Superior temporal gyrus (tissue), 1 donor: ENCODE results near the gene MRPL14.

ENCODE experiments used
- DNase-seq: peaks from one replicate; pipeline ENCODE4 v3.0.0-alpha.2; 2016; ENCODE audit errors: extremely low spot score

MRPL14 gene

GRCh38 chr6:44080561-44081521 is 46.4 kb downstream of the MRPL14 start:
- DNase-seq: no peak

DNA sequence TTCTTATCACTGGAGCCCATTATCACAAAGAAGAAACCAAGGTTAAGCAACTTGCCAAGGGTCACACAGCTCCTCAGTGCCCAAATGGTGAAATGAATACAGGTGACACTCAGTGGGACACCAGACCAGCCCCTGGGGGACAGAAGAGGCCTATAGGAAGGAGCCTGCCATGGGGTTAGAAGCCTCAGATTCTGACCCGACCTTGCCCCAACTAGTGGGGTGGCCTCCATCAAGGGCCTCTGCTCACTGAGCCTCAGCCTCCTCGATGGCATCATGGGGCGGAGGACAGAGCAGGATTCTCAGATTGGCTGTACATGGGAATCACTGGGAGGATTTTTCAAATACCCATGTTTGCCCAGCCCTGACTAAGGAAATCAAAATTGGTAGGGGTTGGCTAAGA is 47.6 kb downstream of the MRPL14 start:
- DNase-seq: no peak

DNA sequence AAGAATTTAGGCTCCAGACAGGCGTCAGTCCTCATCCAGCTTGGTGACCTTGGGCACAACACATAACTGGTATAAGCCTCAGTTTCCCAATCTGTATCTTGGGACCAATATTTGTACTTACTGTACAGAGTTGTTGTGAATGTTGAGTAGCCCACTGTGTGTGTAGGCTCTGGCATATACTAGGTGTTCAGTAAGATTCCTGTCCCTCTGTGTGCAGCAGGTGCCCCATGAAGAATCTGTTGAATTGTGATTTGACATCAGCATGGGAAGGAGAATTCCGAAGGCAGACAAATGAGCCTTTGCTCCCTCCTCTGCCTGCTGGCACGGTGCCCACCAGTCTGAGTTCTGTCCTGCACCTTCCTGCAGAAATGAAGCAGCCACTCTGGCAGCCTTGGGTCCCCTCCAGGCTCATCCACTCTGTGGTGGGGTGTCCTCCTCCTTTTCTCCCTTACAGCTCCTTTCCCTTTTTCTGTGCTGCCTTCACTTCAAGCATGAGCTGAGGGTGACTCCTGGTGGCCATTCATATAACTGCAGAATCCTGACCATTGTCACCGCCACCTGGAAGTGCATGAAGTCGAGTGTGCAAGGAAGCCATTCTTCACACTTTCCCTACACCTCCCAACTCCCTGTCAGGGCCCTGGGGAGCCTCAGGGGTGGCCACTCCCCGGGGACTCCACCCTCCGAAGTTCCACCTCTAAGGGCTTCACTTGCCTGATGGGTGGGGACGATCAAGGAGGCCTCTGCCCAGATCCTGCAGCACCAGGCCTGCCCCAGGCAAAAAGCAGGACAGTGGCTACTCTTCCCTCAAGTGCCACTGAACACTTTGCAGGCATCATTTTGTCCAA is 48.2 kb downstream of the MRPL14 start:
- peak; percentile 90 for DNase-seq

GRCh38 chr6:44078219-44078826 is 48.9 kb downstream of the MRPL14 start:
- no peak for DNase-seq

DNA sequence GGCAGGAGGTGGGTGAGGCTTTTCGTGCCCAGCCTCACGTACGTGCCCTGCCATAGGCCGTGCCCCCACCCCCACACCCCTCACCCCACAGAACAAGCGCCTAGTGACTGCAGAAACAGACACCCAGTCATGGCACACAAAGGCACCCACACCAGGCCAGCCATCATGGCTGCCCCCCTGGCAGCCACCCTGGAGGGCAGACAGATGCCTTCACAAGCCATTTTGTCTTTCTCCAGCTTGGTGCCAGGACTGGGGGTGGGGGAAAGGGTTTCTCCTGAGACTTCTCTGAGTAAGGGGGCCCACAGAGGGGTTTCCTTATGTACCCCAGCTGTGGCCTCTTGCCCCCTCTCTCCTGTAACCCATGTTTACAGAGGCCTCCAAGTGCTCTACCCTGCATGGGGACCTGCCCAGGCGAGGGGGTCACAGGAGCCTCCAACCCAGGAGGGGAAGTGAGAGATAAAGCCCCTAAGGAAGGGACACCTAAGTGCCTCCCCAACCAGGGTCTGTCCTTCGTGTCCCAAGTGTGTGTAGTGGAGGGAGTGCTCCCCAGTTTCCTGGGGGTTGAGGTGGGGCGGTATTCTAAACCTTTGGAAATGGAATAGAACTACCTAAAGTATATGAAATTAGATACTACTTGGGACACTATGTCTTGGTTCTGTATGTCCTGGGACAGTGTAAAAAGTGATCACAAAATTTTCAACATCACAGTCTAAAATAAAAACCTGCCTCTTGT is 49.9 kb downstream of the MRPL14 start:
- DNase-seq: no peak

GRCh38 chr6:44076356-44077213 is 50.7 kb downstream of the MRPL14 start:
- no peak for DNase-seq

DNA sequence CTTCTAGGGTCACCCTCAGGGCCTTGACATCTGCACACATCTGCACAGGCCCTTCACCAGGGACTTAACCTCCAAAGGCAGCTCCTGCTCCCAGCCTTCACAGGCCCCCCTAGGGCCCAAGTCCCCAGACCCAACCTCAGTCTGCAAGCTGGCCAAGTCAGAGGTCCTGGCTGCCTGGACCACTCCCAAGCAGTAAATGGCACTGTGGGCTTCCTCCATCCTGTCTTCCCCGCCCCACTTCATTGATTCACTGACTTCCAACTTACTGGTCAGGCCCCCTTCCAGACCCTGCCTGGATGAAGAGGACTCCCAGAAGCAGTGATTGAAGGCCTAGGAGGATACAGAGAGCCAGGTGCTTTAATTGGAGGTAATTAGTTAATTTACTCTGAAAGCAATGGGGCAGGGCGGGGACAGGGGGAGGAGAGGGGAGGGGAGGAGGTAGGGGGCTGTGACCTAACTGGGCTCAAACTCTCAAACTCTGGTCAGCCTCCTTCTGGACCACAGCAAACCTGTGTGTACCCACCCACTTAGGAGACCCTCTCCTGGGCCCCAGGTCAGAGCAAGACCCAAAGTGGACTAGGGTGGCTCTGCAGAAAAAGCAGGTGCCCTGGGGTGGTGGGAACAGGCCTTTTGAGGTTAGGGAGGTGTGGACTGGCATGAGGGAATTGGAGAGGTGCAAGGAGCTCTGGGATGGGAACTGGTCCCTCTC is 51.5 kb downstream of the MRPL14 start:
- no peak for DNase-seq

GRCh38 chr6:44074813-44075646 is 52.2 kb downstream of the MRPL14 start:
- no peak for DNase-seq

- DNase-seq: peak; percentile 90
These were observed 52.8 kb downstream of the MRPL14 start for GRCh38 chr6:44074439-44074812.

GRCh38 chr6:44073612-44074438 is 53.4 kb downstream of the MRPL14 start:
- DNase-seq: no peak

GRCh38 chr6:44072959-44073611 is 54.2 kb downstream of the MRPL14 start:
- DNase-seq: peak; percentile 73

GRCh38 chr6:44072452-44072958 is 54.7 kb downstream of the MRPL14 start:
- DNase-seq: no peak

DNA sequence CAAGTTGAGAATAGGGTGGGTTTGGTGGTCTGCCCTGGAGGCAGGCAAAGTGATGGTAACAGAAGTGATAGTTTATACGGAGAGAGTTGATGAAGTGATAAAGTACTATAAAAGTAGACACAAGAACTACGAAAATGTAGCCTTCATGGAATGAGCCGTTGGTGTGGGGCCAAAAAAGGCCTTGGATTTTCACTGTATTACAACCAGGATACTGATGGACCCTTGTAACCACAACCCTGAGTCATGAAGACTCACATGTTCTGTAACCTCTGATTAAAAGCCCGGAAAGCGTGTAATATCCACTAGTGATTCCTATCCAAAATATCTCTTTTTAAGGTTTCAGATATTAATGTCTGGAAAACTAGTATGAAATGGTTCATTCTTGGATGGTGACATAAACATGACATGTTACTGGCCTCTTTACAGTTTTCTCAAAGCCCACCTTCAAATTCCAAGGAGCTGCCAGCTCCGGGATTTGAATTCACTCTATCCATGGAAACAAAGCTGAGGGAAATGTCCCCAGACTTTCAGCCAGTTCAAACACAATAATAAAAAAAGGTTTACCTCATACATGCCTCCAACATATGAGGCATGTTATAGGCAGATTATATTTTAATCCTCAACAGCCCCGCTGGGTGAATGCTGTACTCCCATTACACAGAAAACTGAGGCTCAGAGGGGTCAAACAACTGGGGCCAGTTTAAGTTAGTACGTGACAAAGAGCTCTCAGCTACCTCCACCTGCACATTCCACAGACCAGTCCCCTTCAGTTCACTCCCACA is 55.4 kb downstream of the MRPL14 start:
- no peak for DNase-seq

- DNase-seq: no peak
These were observed 58.5 kb downstream of the MRPL14 start for GRCh38 chr6:44068607-44069296.

DNA sequence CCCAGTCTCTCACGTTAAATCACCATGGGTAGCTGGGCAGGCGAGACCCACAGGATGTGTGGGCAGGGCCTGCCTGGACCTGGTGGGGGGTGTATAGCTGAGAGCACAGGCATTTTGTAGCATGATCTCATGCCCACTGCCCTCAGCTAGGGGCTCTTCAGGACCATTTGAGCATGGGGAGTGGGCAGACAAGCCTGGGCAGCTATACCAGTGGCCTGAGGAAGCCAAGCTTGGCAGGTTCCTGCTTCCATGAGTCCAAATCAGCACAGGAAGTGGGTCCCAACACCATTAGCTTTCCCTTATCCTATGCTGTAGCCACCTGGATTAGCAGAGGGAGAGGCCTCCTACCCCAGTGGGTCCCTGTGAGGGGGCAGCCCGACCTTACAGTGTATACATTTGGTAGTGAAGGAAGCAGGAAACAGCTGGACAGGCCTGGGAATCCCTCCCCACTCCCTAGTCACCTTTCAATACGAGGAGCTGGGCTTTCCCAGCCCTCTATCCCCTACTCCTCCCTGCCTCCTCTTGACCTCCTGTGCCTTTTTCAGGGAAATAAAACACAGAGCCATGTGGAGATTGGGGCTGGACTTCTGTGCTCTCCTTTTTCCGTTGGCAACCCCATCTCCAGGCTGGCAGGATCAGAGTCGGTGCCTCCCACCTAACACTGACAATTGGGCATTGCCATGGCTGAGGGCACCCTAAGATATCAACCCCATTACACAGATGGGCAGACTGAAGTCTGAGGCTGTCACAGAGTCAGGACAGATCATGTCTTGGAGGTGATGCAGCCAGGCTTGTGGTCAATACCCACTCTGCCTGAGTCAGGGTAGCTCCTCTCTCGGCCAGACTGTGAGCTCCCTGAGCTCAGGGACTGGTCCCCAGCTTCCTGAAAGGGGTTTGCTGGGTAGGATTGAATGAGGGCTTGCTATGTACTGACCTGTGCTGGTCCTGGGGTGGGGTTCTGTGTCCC is 59.8 kb downstream of the MRPL14 start:
- DNase-seq: no peak
